PC-9 (cell line): ENCODE measurements around the gene ARID4B.
"Not testable (repeated sequence)": the region's sequence is repeated elsewhere in the genome, so short reads cannot be mapped to it uniquely, and the experiment has no call there.

Source experiments
- CTCF ChIP-seq: fragments of 200-600 bp; sonication (generic); conservative IDR thresholded peaks from 2 replicates; pipeline ENCODE4 v1.6.1; 2017; ENCODE audit warnings: mixed run types, antibody characterized with exemption, mild to moderate bottlenecking, moderate library complexity
- EZH2 ChIP-seq: fragments of 200-600 bp; sonication (generic); IDR thresholded peaks from 2 replicates; pipeline ENCODE4 v1.8.0; 2017; ENCODE audit warnings: antibody characterized with exemption, low read depth

- not testable (repeated sequence) for TF ChIP-seq EZH2, CTCF
Observed at GRCh38 chr1:235364189-235364588, 36.2 kb upstream of the ARID4B start.
